ENCODE results near the gene CFAP53.
A peak's percentile ranks its signal among the peaks of the same experiment; 100 is the strongest.

CFAP53 gene

DNA sequence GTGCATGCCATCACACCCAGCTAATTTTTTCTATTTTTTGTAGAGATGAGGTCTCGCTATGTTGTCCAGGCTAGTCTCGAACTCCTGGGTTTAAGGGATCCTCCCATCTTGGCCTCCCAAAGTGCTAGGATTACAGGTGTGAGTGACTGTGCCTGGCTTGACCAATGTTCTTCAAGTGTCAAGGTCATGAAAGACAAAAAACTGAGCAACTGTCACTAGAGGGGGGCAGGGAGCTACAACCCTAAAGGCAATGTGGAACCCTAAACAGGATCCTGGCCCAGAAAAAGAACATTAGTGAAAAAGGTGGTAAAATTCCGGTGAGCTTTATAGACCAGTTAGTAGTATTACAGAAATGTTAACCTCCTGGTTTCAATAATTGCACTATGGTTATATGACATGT, 78.6 kb downstream of the CFAP53 start:
- no peak for DNase-seq (ENCODE audit: low read depth, low spot score)
- in situ Hi-C loops (cut with HindIII; ENCODE audit: low sequenced_read_pairs): no loop called here
- H3K4me3 ChIP-seq (ENCODE audit: low read depth, low read length): no peak overlapping the region
- no peak for TF ChIP-seq CTCF (IDR thresholded peaks at IDR 0.05; ENCODE audit: low read depth, low read length)

DNA sequence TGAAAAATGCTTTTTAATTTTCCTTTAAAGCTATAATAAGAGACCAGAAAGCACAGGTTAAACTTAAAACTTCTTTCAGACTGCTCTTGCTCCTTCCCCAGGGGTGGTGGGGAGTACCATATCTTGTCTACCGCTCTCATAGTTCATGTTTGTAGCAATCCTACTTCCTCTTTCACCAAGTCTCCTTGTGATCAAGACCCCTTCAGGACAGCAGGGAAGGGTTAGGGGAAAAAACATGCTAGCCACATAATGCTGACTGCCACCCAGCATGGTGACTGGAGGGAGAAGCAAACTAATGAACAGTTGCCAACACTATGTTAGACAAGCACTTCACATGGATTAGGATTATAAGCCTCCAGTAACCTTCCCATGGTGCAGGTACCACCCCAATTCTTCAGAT, 79.9 kb downstream of the CFAP53 start:
- in situ Hi-C loops (cut with HindIII; ENCODE audit: low sequenced_read_pairs): no loop called here
- no peak for DNase-seq (ENCODE audit: low read depth, low spot score)
- no peak overlapping the region for H3K4me3 ChIP-seq (ENCODE audit: low read depth, low read length)
- no peak for TF ChIP-seq CTCF (IDR thresholded peaks at IDR 0.05; ENCODE audit: low read depth, low read length)

DNA sequence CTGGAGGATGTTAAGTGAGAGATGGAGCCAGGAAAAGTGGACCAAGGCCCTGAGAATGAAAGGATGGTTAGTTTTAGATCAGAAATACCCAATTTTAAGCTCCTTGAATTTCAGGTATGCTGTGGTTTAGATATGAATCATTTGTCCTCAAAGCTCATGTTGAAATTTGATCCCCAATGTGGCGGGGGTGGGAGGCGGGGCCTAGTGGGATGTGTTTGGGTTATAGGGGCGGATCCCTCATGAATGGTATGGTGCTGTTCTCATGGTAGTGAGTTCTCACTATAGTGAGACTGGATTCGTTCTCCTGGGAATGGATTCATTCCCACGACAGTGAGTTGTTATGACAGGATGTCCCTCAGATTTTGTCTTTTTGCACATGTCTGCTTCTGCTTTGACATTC, 82.7 kb downstream of the CFAP53 start:
- DNase-seq (ENCODE audit: low read depth, low spot score): peak; percentile 70
- TF ChIP-seq CTCF (IDR thresholded peaks at IDR 0.05; ENCODE audit: low read depth, low read length): no peak
- no peak overlapping the region for H3K4me3 ChIP-seq (ENCODE audit: low read depth, low read length)
- in situ Hi-C loops (cut with HindIII; ENCODE audit: low sequenced_read_pairs): no loop called here

- DNase-seq (ENCODE audit: low read depth, low spot score): no peak
- in situ Hi-C loops (cut with HindIII; ENCODE audit: low sequenced_read_pairs): no loop called here
- H3K4me3 ChIP-seq (ENCODE audit: low read depth, low read length): no peak overlapping the region
- TF ChIP-seq CTCF (IDR thresholded peaks at IDR 0.05; ENCODE audit: low read depth, low read length): no peak
Observed at GRCh38 chr18:50182511-50182910, 83.8 kb downstream of the CFAP53 start.

DNA sequence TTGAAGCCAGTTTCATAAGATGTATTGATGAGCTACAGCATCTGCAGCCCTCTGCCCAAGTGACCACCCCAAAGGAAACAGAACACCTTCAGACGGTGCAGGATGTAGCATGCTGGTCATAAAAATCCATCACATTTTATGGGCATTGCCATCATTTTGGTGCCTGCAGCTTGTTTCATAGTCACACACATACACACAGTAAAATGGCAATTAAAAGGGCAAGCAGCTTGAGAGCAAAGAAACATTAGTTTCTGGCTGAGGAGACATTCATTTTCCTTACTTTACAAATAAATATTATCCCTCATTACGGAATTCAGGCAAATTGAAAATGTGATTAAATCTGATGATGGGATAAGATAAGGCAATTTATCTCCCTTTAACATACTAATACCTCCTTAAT, 84.7 kb downstream of the CFAP53 start:
- TF ChIP-seq CTCF (IDR thresholded peaks at IDR 0.05; ENCODE audit: low read depth, low read length): no peak
- in situ Hi-C loops (cut with HindIII; ENCODE audit: low sequenced_read_pairs): no loop called here
- DNase-seq (ENCODE audit: low read depth, low spot score): no peak
- no peak overlapping the region for H3K4me3 ChIP-seq (ENCODE audit: low read depth, low read length)

- DNase-seq (ENCODE audit: low read depth, low spot score): no peak
- no peak overlapping the region for H3K4me3 ChIP-seq (ENCODE audit: low read depth, low read length)
- TF ChIP-seq CTCF (IDR thresholded peaks at IDR 0.05; ENCODE audit: low read depth, low read length): no peak
- in situ Hi-C loops (cut with HindIII; ENCODE audit: low sequenced_read_pairs): no loop called here
Observed at GRCh38 chr18:50179465-50179864, 86.8 kb downstream of the CFAP53 start.

All from astrocyte of the spinal cord (primary cell).